ENCODE measurements around the gene LRRC57.

DNA sequence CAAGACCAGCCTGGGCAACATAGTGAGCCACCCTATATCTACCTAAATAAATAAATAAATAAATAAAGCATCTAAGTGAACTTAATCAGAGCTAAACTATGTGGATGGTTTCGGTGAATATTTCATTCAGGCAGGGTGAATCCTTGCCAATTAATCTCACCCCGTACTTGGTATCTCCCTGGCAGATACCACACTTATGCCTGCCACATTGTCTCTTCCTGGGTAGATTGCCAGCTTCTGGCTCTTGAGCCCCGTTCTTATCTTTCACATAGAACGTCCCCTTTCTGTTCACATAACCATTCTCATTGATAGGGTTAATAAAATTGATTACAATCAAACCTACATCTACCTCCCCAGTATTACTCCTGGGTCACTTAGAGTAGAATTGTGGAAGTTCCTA is 46.1 kb downstream of the LRRC57 start:
- TF ChIP-seq FOXM1 (IDR thresholded peaks at IDR 0.05; ENCODE audit: borderline replicate concordance, low read depth) (no peak), YY1 (IDR thresholded peaks at IDR 0.05; ENCODE audit: low read depth) (no peak), EGR1 (IDR thresholded peaks at IDR 0.05) (no peak), TEAD4 (IDR thresholded peaks at IDR 0.05) (no peak), EP300 (IDR thresholded peaks at IDR 0.05; ENCODE audit: borderline replicate concordance) (no peak), CEBPB (IDR thresholded peaks at IDR 0.05) (no peak), TAF1 (IDR thresholded peaks at IDR 0.05; ENCODE audit: low read depth) (no peak), NFIC (IDR thresholded peaks at IDR 0.05) (no peak), CREB1 (IDR thresholded peaks at IDR 0.05; ENCODE audit: low read depth) (no peak)
- TF ChIP-seq, protein P1, sequence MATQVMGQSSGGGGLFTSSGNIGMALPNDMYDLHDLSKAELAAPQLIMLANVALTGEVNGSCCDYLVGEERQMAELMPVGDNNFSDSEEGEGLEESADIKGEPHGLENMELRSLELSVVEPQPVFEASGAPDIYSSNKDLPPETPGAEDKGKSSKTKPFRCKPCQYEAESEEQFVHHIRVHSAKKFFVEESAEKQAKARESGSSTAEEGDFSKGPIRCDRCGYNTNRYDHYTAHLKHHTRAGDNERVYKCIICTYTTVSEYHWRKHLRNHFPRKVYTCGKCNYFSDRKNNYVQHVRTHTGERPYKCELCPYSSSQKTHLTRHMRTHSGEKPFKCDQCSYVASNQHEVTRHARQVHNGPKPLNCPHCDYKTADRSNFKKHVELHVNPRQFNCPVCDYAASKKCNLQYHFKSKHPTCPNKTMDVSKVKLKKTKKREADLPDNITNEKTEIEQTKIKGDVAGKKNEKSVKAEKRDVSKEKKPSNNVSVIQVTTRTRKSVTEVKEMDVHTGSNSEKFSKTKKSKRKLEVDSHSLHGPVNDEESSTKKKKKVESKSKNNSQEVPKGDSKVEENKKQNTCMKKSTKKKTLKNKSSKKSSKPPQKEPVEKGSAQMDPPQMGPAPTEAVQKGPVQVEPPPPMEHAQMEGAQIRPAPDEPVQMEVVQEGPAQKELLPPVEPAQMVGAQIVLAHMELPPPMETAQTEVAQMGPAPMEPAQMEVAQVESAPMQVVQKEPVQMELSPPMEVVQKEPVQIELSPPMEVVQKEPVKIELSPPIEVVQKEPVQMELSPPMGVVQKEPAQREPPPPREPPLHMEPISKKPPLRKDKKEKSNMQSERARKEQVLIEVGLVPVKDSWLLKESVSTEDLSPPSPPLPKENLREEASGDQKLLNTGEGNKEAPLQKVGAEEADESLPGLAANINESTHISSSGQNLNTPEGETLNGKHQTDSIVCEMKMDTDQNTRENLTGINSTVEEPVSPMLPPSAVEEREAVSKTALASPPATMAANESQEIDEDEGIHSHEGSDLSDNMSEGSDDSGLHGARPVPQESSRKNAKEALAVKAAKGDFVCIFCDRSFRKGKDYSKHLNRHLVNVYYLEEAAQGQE (IDR thresholded peaks at IDR 0.05; ENCODE audit: low read depth): no peak
- TF ChIP-seq, protein P2, sequence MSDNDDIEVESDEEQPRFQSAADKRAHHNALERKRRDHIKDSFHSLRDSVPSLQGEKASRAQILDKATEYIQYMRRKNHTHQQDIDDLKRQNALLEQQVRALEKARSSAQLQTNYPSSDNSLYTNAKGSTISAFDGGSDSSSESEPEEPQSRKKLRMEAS (IDR thresholded peaks at IDR 0.05): no peak

Data from Ishikawa (cell line).